Measurements from ENCODE around the gene CD4. TPM values are rescaled to one million over a fixed set of nuclear protein-coding genes. Genes with fewer than 3 reads are reported as not detected.
A peak's percentile ranks its signal among the peaks of the same experiment; 100 is the strongest.
"Not testable (repeated sequence)": the region's sequence is repeated elsewhere in the genome, so short reads cannot be mapped to it uniquely, and the experiment has no call there.

Gene CD4
- total RNA-seq, 1 donor from 2014 or later: not detected

DNA sequence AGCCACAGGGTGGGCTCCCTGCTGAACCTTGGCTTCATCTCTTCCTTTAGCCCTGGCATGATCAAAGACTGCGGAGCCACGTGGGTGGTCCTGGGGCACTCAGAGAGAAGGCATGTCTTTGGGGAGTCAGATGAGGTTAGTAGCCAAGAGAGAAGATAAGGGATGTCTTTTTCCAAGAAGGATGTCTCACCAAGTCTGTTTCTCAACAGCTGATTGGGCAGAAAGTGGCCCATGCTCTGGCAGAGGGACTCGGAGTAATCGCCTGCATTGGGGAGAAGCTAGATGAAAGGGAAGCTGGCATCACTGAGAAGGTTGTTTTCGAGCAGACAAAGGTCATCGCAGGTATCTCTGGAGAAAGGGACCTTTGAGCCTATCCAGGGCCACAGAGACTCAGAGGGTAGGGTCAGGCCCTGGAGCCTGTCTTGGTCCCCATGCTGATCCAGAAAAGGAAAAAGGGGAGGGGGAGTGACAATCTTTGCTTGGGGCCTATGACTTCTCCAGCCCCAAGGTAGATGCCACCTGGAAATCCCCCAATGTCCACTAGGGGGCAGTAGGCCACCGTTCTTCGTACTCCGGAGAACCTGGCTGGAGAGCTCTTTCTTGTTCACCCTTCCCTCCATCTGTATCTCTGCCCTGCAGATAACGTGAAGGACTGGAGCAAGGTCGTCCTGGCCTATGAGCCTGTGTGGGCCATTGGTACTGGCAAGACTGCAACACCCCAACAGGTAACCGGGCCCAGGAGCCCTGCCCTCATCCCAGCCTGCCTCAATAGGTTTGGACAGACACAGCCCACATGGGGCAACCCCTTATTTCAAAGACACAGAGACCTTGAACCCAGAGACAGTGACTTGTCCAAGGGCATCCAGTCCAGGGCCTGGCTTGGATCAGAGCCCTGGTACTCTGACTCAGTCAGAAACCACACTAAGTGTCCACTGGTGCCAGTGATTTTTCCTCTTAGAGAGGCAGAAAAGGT is 80.0 kb downstream of the CD4 start:
- DNase-seq: peak; percentile 88

DNA sequence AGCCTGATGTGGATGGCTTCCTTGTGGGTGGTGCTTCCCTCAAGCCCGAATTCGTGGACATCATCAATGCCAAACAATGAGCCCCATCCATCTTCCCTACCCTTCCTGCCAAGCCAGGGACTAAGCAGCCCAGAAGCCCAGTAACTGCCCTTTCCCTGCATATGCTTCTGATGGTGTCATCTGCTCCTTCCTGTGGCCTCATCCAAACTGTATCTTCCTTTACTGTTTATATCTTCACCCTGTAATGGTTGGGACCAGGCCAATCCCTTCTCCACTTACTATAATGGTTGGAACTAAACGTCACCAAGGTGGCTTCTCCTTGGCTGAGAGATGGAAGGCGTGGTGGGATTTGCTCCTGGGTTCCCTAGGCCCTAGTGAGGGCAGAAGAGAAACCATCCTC is 81.0 kb downstream of the CD4 start:
- not testable (repeated sequence) for DNase-seq

Other genes starting within 250 kb of the CD4 start
- gene IFFO1, start 233.5 kb upstream of the CD4 start, total RNA-seq: 13.1 and 13.6 TPM in 2 replicates
- gene NOP2, start 221.2 kb upstream of the CD4 start, total RNA-seq: 15.5 and 19.3 TPM in 2 replicates
- 213 and 302 TPM in 2 replicates for gene CHD4, start 182.1 kb upstream of the CD4 start, total RNA-seq
- not detected in 2 replicates for gene LPAR5, start 153.6 kb upstream of the CD4 start, total RNA-seq
- gene ACRBP, start 142.1 kb upstream of the CD4 start, total RNA-seq: 0.42 and 1.5 TPM in 2 replicates
- 44.0 and 61.1 TPM in 2 replicates for gene ING4, start 126.4 kb upstream of the CD4 start, total RNA-seq
- 12.1 and 15.9 TPM in 2 replicates for gene ZNF384, start 100.2 kb upstream of the CD4 start, total RNA-seq
- not detected in 2 replicates for gene PIANP, start 88.7 kb upstream of the CD4 start, total RNA-seq
- 31.7 and 41.4 TPM in 2 replicates for gene COPS7A, start 65.5 kb upstream of the CD4 start, total RNA-seq
- gene MLF2, start 36.4 kb upstream of the CD4 start, total RNA-seq: 107 and 161 TPM in 2 replicates
- gene PTMS, start 23.2 kb upstream of the CD4 start, total RNA-seq: 65.5 and 130 TPM in 2 replicates
- under 0.01 and 0.05 TPM in 2 replicates for gene LAG3, start 17.0 kb upstream of the CD4 start, total RNA-seq
- 0.93 and 1.9 TPM in 2 replicates for gene GPR162, start 32.3 kb downstream of the CD4 start, total RNA-seq
- gene P3H3, start 38.9 kb downstream of the CD4 start, total RNA-seq: 18.8 and 22.1 TPM in 2 replicates
- 0.28 and 1.0 TPM in 2 replicates for gene GNB3, start 51.4 kb downstream of the CD4 start, total RNA-seq
- gene CDCA3, start 61.8 kb downstream of the CD4 start, total RNA-seq: 5.6 and 24.0 TPM in 2 replicates
- gene USP5, start 62.6 kb downstream of the CD4 start, total RNA-seq: 85.3 and 128 TPM in 2 replicates
- gene TPI1, start 78.0 kb downstream of the CD4 start, total RNA-seq: 625 and 743 TPM in 2 replicates
- 3.5 and 6.0 TPM in 2 replicates for gene SPSB2, start 83.8 kb downstream of the CD4 start, total RNA-seq
- 2.2 and 5.8 TPM in 2 replicates for gene LRRC23, start 115.3 kb downstream of the CD4 start, total RNA-seq
- 2.8 and 2.9 TPM in 2 replicates for gene ENO2, start 125.1 kb downstream of the CD4 start, total RNA-seq
- 12.1 and 18.7 TPM in 2 replicates for gene ATN1, start 138.4 kb downstream of the CD4 start, total RNA-seq
- not detected in 2 replicates for gene RNU7-1, start 154.3 kb downstream of the CD4 start, total RNA-seq
- 73.7 and 177 TPM in 2 replicates for gene C12orf57, start 154.5 kb downstream of the CD4 start, total RNA-seq
- 2.4 and 3.4 TPM in 2 replicates for gene PTPN6, start 161.8 kb downstream of the CD4 start, total RNA-seq
- gene PHB2, start 181.1 kb downstream of the CD4 start, total RNA-seq: 191 and 205 TPM in 2 replicates
- gene EMG1, start 181.4 kb downstream of the CD4 start, total RNA-seq: 35.6 and 39.3 TPM in 2 replicates
- gene LPCAT3, start 228.9 kb downstream of the CD4 start, total RNA-seq: 8.0 and 15.3 TPM in 2 replicates

Data from dermis blood vessel endothelial cell (primary cell).